Small intestine (tissue), 7 donors: Measurements from ENCODE around the gene VARS2. TPM values are rescaled to one million over a fixed set of nuclear protein-coding genes. Genes with fewer than 3 reads are reported as not detected.

Experiments used
- DNase-seq, 2 donors: peaks; one replicate each; pipeline versions ENCODE4 v3.0.0 to v3.0.0-alpha.2; 2013
- FAIRE-seq: peaks from 2 replicates; lab custom pipeline; 2012; peaks lifted over from hg19 to GRCh38; lab: Jason Lieb, UNC
- H3K27ac ChIP-seq, 3 donors: one replicate each; pipeline ENCODE4 v1.5.1; 2013; ENCODE audit warnings: low read length in 2 of 3, mild to moderate bottlenecking in 2 of 3, control low read depth in 1 of 3, inconsistent platforms in 1 of 3, low read depth in 1 of 3, moderate library complexity in 1 of 3
- H3K27me3 ChIP-seq, 3 donors: one replicate each; pipeline ENCODE4 v1.6.1; 2013; ENCODE audit warnings: low read length in 3 of 3, inconsistent platforms in 1 of 3; ENCODE audit not compliant: control insufficient read depth in 3 of 3, insufficient read depth in 3 of 3
- H3K36me3 ChIP-seq, 3 donors: one replicate each; pipeline ENCODE4 v1.6.1; 2013; ENCODE audit warnings: low read length in 3 of 3, inconsistent platforms in 1 of 3, low read depth in 1 of 3, mild to moderate bottlenecking in 1 of 3, moderate library complexity in 1 of 3; ENCODE audit not compliant: control insufficient read depth in 3 of 3, insufficient read depth in 2 of 3
- H3K4me1 ChIP-seq, 3 donors: one replicate each; pipeline ENCODE4 v1.6.1; 2013; ENCODE audit warnings: low read length in 2 of 3, inconsistent platforms in 1 of 3, low read depth in 1 of 3, mild to moderate bottlenecking in 1 of 3, moderate library complexity in 1 of 3; ENCODE audit not compliant: control insufficient read depth in 3 of 3, insufficient read depth in 2 of 3
- H3K4me3 ChIP-seq, 3 donors: one replicate each; pipeline ENCODE4 v1.5.1; 2013; ENCODE audit warnings: low read length in 3 of 3, control low read depth in 1 of 3, inconsistent platforms in 1 of 3, low read depth in 1 of 3, mild to moderate bottlenecking in 1 of 3, moderate library complexity in 1 of 3
- H3K9me3 ChIP-seq, 2 donors: one replicate each; pipeline ENCODE4 v1.6.1; 2013; ENCODE audit warnings: low read depth in 1 of 2, low read length in 1 of 2; ENCODE audit not compliant: control insufficient read depth in 2 of 2, insufficient read depth in 1 of 2
- WGBS, 3 donors: extraction: QIAGEN DNeasy Blood & Tissue Kit; methylation state at CpG; one replicate each; pipeline ENCODE4 v1.1.7; 2013; 5-methylcytosine and 5-hydroxymethylcytosine counted together
- polyA plus RNA-seq, 4 donors: library from polyadenylated mRNA; stranded (reverse) in 3 of 4; unstranded in 1 of 4; fragments of 200-250 nt in 3 of 4; fragments of 120-200 nt in 1 of 4; gene quantifications; one replicate each; pipeline versions ENCODE4 v1.2.1 to v1.2.3, GENCODE V29; 2013
- donor health status: healthy with polysubstance abuse.
- donor health status: control.
- donor health status: control.
- donor health status: Bipolar disorder and iron deficiency.
- donor health status: healthy.

The VARS2 gene
- polyA plus RNA-seq, 4 donors, result 25.4 to 54.9 (median 41.9) TPM

DNA sequence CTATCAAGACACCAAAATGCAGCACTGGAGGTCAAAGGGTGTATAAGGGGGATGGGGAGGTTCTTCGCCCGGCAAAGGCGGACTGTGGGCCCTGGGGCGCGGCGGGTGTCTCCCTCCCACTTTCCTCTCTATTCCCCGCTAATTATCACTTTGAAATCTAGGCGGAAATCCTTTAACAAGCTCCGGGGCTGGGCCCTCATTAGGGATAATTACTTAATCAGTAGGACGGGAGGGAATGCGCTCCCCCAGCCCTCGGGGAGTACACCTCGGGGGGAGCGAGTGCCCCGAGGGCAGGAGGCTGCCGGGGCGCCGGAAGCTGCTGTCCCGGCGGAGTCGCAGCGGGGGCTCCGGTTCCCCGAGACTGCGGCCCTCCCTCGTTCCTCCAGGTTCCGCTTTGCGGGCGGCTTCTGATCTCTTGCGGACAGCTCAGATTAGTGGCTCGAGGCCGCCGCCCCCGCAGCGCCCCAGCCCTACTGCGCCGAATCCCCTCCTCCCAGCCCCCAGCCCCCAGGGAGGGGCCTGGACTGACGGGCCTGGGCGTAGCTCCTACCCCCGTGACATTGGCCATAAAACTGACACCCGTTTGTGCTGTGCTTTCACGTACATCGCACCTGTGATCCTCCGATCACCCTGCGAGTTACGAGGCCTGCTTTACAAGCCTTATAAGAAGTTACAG, 41.5 kb downstream of the VARS2 start:
- Histone ChIP-seq H3K27ac (peak overlapping the region in 1 of 3 donors; percentile 12), H3K4me3 (peak overlapping the region in 2 of 3 donors; percentile 29 to 50)
- DNase-seq, result peak; percentile 51 to 89

DNA sequence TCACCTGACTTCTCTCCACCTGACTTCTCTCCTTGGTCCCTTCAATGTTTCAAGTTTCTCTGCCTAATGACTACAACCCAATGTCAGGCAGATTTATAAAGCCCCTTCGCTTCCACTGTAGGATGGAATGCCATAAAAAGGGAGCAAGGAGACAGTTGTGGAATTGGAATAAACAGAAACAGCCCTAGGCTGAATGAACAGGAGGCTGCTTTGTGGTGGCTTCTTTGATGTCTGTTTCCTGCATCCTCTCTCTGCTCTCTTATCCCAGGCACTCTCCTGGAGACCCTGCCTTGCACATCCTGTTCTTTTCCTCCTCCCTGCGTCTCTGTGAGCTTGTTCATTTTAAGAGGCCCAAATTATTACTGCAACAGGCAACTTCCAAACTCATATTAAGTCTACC, 43.7 kb downstream of the VARS2 start:
- peaks cover 0 to 29% (median 3%) of the 10 kb centered on the region in 3 donors for H3K27me3 ChIP-seq
- no peak for FAIRE-seq

More for the DNA sequence above, 41.5 kb downstream of the VARS2 start:
- FAIRE-seq, result no peak
- H3K27me3 ChIP-seq, result peaks cover 0 to 42% (median 6%) of the 10 kb centered on the region in 3 donors
- peaks cover 0 to 12% (median 3%) of the 10 kb centered on the region in 3 donors for H3K4me1 ChIP-seq
- 1 to 5% (median 2%) methylated on average over 38 to 46 of the region's 46 CpGs for WGBS, 3 donors
- no peaks in the 10 kb centered on the region for H3K36me3 ChIP-seq
- H3K9me3 ChIP-seq, result peaks cover 0 to 5% of the 10 kb centered on the region in 2 donors

DNA sequence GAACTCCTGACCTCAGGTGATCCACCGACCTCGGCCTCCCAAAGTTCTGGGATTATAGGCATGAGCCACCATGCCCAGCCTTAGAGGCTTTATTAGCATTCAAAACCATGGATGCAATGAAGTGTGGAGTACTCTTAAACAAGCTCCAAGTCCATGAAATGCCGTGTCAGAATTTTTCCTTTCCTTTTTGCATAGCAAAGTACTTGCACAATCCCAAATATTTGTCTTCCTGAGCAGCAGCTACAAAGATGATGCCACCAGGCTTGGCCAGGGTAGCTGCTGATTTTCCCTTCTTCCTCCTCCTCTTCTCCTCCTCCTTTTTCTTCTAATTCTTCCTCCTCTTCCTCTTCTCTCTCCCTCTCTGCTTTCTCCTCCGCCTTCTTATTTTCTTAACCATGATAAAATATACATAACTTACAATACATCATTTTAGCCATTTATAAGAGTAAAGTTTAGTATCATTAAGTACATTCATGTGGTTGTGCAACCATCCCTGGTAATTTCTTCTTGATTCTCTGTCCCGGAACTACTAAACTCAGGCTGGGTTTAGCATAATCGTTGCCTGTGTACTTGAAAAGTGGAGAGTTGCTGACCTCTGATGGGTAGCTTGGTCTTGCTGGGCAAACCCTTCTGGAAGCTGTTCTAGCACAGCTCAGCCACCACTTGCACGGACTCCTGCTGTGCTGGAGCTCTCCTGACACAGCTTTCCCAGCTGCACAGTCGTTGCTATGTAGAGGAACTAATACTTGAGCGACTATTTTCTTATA, 47.1 kb downstream of the VARS2 start:
- 69 to 74% (median 74%) methylated on average over 9 of the region's 9 CpGs for WGBS, 3 donors
- peaks cover 0 to 14% (median 0%) of the 10 kb centered on the region in 3 donors for H3K27me3 ChIP-seq
- DNase-seq, result no peak

More for the DNA sequence above, 43.7 kb downstream of the VARS2 start:
- H3K27ac ChIP-seq, result no peak overlapping the region
- H3K4me1 ChIP-seq, result peaks cover 0 to 12% (median 3%) of the 10 kb centered on the region in 3 donors
- H3K36me3 ChIP-seq, result no peaks in the 10 kb centered on the region
- no peak overlapping the region for H3K4me3 ChIP-seq
- H3K9me3 ChIP-seq, result no peaks in the 10 kb centered on the region
- WGBS, 3 donors, result 82 to 91% (median 83%) methylated on average over 2 of the region's 2 CpGs
- no peak for DNase-seq

DNA sequence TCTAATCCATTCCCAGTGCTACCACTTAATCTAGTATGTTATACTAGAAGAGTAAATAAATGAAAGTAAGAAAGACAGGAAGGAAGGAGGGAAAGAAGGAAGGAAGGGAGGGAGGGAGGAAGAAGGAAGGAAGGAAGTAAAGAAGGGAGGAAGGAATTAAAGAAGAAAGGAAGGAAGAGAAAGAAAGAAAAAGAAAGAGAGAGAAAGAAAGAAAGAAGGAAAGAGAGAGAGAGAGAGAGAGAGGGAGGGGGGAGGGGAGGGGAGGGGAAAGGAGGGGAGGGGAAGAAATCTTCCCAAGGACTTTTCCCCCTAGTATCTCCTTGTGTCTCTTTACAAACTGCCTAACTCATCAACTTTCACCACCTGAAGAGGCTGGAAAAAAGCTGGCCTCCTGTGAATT, 48.7 kb downstream of the VARS2 start:
- H3K4me3 ChIP-seq, result no peak overlapping the region
- no peak for FAIRE-seq

More for the DNA sequence above, 47.1 kb downstream of the VARS2 start:
- peaks cover 0 to 3% (median 0%) of the 10 kb centered on the region in 3 donors for H3K4me1 ChIP-seq
- FAIRE-seq, result no peak
- no peak overlapping the region for H3K4me3 ChIP-seq
- no peak overlapping the region for H3K27ac ChIP-seq
- H3K9me3 ChIP-seq, result no peaks in the 10 kb centered on the region
- H3K36me3 ChIP-seq, result no peaks in the 10 kb centered on the region

DNA sequence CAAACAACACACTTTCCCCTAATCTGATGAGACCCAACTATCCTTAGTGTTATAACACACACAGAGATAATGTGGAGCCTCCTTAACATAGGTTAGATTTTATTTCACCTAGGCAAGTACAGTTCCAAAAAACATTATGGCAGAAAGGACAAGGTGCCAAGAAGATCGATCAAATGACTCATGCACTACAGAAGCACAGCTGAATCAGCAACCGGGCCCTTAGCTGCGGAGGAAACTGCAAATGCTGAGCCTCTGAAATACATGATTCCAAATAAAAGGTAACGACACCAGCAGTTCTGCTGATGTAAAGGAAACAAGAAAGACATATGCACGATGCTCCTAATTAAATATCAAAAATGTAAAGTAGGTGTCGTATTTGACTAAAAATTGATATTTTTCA, 49.6 kb downstream of the VARS2 start:
- peak in 1 of 2 donors; percentile 25 for DNase-seq
- no peaks in the 10 kb centered on the region for H3K36me3 ChIP-seq
- FAIRE-seq, result no peak

More for the DNA sequence above, 48.7 kb downstream of the VARS2 start:
- Histone ChIP-seq H3K9me3 (no peaks in the 10 kb centered on the region), H3K27ac (no peak overlapping the region), H3K27me3 (peaks cover 0 to 6% (median 0%) of the 10 kb centered on the region in 3 donors), H3K4me1 (no peaks in the 10 kb centered on the region), H3K36me3 (no peaks in the 10 kb centered on the region)
- no peak for DNase-seq

DNA sequence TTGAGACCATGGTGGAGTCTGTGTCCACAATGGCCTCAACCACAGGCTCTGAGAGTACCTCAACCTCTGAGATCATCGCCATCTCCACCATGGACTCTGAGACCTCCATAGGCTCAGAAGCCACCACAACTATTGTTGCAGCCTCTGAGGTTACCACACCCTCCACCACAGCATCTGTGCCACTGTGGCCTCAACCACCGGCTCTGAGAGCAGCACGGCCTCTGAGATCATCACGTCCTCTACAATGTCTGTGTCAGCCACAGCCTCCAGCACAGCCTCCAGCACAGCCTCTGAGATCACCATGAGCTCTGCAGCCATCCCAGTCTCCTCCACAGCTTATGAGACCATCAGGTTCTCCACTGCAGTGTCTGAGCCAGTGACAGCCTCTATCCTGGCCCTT, 50.0 kb downstream of the VARS2 start:
- Histone ChIP-seq H3K27me3 (peaks cover 0 to 6% (median 0%) of the 10 kb centered on the region in 3 donors), H3K4me1 (no peaks in the 10 kb centered on the region), H3K27ac (no peak overlapping the region), H3K4me3 (no peak overlapping the region), H3K36me3 (no peaks in the 10 kb centered on the region), H3K9me3 (no peaks in the 10 kb centered on the region)
- FAIRE-seq (no peak), DNase-seq (no peak)
- WGBS, 3 donors, result 60 to 74% (median 69%) methylated on average over 4 of the region's 4 CpGs

More for the DNA sequence above, 49.6 kb downstream of the VARS2 start:
- Histone ChIP-seq H3K9me3 (no peaks in the 10 kb centered on the region), H3K27ac (no peak overlapping the region), H3K4me3 (no peak overlapping the region), H3K4me1 (no peaks in the 10 kb centered on the region), H3K27me3 (peaks cover 0 to 6% (median 0%) of the 10 kb centered on the region in 3 donors)
- WGBS, 3 donors, result 55 to 79% (median 62%) methylated on average over 6 of the region's 6 CpGs

DNA sequence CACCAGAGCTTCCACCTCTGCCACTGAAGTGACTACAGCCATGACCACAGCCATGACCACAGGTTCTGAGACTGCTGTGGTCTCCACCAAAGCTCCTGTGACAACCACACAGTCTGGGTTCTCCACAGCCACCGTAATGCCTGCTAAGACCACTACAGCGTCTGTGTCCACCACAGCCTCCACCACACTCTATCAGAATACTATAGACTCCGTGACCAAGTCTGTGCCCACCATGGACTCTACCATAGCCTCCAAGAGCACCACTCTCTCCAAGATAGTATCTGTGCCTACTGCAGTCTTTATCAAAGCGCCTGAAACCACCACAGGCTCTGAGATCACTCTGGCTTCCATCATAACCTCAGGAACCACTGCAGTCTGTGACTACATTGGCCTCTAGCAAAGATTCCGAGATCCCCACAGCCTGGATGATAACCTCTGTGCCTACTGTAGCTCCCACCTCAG, 51.1 kb downstream of the VARS2 start:
- WGBS, 3 donors, result 61 to 86% (median 74%) methylated on average over 5 of the region's 5 CpGs
- DNase-seq, result no peak
- H3K36me3 ChIP-seq, result no peaks in the 10 kb centered on the region
- H3K9me3 ChIP-seq, result no peaks in the 10 kb centered on the region
- H3K27me3 ChIP-seq, result peaks cover 0 to 6% (median 0%) of the 10 kb centered on the region in 3 donors
- no peak overlapping the region for H3K4me3 ChIP-seq
- H3K27ac ChIP-seq, result no peak overlapping the region
- H3K4me1 ChIP-seq, result no peaks in the 10 kb centered on the region
- FAIRE-seq, result no peak

DNA sequence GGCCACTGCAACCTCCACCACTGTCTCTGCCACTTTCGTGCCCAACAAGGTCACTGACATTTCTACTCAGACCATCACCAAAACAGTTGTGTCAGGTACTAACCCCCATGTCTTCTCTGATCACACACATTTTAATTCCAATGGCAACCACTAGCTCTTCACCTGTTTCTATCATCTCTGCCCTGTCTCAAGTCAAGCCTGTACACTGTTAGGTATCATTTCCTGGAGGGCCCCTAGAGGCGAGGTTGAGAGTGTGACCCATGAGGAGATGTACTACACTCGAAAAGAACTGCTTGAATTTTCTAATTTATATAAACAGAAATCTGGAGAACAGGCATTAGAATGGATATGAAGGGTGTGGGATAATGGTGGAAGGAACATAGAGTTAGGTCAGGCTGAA, 52.1 kb downstream of the VARS2 start:
- H3K27me3 ChIP-seq, result peaks cover 0 to 6% (median 0%) of the 10 kb centered on the region in 3 donors
- no peak for FAIRE-seq
- no peak overlapping the region for H3K27ac ChIP-seq
- no peaks in the 10 kb centered on the region for H3K9me3 ChIP-seq
- H3K36me3 ChIP-seq, result no peaks in the 10 kb centered on the region
- DNase-seq, result no peak
- H3K4me3 ChIP-seq, result no peak overlapping the region
- WGBS, 3 donors, result 44 to 66% (median 57%) methylated on average over 3 of the region's 3 CpGs
- H3K4me1 ChIP-seq, result no peaks in the 10 kb centered on the region
